Measurements from ENCODE around the gene LRRFIP1.

The LRRFIP1 gene

GRCh38 chr2:237642038-237642734 lies 14.8 kb downstream of the LRRFIP1 start:
- no peak for DNase-seq

DNA sequence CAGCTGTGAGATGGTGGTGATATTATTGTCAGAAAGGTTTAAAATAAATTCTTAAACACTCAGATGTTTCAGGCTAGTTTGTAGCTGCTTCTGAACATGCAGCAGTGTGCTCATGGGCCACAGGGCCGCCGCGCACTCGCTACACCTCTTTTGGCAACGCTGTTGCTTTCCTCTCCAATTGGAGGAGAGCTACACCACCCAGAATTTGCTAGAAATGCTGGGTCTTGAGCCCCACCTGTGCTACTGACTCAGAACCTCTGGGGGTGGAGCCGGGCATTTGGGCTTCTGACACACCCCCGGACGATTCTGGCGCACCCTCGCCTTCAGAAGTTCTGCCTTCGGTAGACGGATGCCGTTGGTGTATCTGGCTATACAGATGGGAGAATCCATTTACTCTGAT lies 15.7 kb downstream of the LRRFIP1 start:
- DNase-seq, result no peak

- no peak for DNase-seq
These were observed 16.4 kb downstream of the LRRFIP1 start for GRCh38 chr2:237643582-237644380.

- no peak for DNase-seq
These were observed 17.0 kb downstream of the LRRFIP1 start for GRCh38 chr2:237644381-237644703.

DNA sequence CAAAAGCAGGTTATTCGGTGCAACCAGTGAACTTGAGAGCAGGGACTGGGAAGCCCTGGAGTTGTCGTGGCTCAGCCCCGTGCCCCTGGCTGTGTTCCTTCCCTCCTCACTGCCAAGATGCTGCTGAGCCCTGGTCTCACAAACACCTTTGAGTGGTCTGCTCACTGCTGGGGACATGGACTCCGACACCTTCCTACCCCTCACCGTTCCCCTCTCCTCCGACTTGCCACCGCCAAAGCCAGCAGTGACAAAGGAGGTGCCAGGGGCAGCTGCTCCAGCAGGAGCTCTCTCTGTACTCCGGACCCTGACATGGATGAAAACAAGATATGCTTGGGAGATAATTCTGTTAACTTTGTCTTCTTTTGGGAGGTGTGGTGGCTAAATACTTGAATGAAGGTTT lies 17.9 kb downstream of the LRRFIP1 start:
- DNase-seq, result no peak

GRCh38 chr2:237647176-237648015 lies 20.0 kb downstream of the LRRFIP1 start:
- no peak for DNase-seq

- no peak for DNase-seq
These were observed 20.6 kb downstream of the LRRFIP1 start for GRCh38 chr2:237648016-237648381.

GRCh38 chr2:237649541-237650454 lies 22.4 kb downstream of the LRRFIP1 start:
- no peak for DNase-seq

- no peak for DNase-seq
These were observed 23.1 kb downstream of the LRRFIP1 start for GRCh38 chr2:237650455-237650850.

DNA sequence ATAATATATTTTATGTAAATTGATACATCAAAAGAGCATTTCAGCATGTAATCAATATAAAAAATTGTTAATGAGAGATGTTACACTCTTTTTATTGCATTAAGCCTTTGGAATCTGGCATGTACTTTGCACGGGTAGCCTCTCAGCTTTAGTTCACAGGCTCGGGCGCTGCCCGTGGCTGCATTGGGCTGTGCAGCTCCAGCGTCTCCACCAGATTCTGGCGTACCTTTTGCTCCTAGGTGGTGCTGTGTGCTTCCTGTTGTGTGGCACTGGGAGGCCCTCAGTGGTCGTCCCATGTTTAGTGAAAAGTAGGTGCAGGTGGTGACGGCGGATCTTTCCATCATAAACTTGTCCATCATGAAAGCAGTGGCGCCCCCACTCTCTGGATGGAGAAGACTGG lies 24.4 kb downstream of the LRRFIP1 start:
- no peak for DNase-seq

DNA sequence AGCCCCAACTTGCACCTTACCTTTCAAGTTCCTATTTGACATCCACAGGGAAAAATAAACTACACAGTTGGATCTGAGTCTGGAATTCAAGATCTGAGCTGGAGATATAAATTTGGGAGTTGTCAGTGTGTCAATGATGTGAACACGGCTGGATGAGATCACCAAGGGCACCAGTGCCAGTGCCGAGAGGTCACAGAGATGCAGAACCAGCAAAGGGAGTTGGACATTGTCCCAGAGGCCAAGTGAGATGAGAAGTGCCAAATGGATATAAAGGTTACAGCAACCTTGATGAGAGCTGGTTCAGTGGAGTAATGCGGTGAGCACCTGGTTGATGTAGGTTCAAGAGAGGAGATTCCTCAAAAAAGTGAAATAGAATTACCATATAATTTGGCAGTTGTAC lies 24.8 kb downstream of the LRRFIP1 start:
- DNase-seq, result no peak

DNA sequence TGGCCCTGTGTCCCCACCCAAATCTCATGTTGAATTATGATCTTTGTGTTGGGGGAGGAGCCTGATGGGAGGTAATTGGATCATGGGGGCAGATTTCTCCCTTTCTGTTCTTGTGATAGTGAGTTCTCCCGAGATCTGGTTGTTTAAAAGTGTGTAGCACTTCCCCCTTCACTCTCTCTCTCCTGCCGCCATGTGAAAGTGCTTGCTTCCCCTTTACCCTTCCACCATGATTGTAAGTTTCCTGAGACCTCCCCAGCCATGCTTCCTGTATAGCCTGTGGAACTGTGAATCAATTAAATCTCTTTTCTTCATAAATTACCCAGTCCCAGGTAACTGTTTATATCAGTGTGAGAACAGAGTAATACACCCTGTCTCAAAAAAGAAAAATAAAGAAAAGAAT lies 25.5 kb downstream of the LRRFIP1 start:
- DNase-seq, result no peak

GRCh38 chr2:237653776-237654558 lies 26.6 kb downstream of the LRRFIP1 start:
- no peak for DNase-seq

- no peak for DNase-seq
These were observed 29.7 kb downstream of the LRRFIP1 start for GRCh38 chr2:237657063-237657462.

- no peak for DNase-seq
These were observed 33.1 kb downstream of the LRRFIP1 start for GRCh38 chr2:237660381-237660900.

DNA sequence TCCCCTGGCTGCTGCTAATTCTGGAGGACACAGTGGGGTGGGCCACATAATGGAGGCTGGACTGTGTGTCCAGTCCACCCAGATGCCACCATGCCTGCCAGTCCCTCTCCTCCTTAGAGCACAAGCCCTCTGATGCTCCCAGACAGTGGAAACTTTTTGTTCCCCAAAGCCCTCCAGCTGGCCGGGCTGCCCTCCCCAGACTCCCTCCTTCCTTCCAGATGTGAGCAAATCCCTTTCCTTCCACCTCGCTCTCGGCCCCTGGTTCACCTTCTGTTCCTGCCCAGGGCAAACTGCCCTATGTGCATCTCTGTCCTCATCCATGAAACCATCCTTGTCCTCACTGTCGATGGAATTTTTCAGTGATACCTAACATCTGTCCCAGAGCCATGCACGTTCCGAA lies 33.9 kb downstream of the LRRFIP1 start:
- no peak for DNase-seq

DNA sequence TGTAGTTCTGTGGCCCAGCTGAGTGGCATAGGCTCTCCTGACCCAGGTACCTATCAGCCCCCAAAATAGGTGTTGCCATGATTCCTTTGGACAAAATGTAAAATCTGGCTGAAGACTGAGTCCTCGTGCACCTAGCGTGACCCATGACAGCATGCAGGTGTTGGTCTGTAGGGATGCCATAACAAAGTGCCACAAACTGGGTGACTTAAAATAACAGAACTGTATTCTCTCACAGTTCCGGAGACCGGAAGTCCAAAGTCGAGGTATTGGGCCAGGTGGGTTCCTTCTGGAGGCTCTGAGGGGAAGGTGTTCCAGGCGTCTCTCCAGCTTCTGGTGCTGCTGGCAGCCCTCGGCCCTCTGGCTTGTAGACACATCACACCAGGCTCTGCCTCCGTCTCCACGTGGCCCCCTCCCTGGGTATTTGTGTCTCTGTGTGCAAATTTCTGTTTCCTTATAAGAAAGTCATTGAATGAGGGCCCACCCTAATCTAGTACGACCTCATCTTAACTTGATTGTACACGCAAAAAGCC lies 34.5 kb downstream of the LRRFIP1 start:
- DNase-seq, result no peak

DNA sequence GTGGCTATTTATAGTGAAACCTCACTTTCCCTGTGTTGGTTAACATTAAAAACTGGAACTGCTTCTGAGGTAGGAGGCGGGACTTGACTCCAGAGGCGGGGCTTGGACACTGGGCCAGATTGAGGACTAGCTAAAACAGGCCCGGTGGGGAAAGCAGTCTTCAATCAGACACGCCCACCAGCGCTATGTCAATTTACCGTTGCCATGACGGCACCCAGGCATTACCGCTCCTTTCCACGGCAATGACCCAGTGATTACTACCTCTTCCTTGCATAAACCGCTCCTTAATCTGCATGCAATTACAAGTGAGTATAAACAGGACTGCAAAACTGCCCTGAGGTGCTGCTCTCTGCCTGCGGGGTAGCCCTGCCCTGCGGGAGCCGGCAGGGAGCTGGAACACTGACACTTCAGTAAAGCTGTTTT lies 35.3 kb downstream of the LRRFIP1 start:
- DNase-seq, result peak; percentile 15

DNA sequence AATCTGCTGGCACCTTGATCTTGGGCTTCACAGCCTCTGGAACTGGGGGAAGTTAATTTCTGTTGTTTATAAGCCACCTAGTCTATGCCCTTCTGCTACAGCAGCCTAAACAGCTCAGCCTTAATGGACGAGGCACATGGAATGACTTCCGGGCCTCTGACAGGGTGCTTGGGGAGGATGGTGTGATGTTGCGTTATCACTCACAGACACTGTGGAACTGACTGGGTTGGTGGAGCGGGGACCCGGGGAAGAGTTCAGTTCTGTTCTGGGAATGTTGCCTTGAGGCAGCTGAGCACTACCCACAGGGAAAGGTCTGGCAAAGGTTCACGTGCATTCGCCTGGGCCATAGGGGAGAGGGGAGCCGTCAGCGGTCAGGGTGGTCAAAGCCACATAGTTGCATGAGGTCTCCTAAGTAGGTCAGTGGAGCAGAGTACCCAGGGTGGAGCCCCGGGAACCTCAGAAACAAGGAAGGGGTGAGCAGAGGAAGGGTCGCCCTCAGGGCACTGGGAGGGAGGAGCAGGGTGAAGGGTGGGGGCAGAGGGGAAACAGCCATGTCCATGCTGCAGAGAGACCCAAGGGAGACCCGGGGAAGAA lies 36.2 kb downstream of the LRRFIP1 start:
- DNase-seq, result no peak

- DNase-seq, result no peak
These were observed 36.8 kb downstream of the LRRFIP1 start for GRCh38 chr2:237664151-237664550.

GRCh38 chr2:237665713-237666143 lies 38.3 kb downstream of the LRRFIP1 start:
- DNase-seq, result no peak

All from effector CD4-positive, alpha-beta T cell (primary cell).